GM18873 (cell line): ENCODE data around the gene ARMC9.
"Not testable (repeated sequence)": the region's sequence is repeated elsewhere in the genome, so short reads cannot be mapped to it uniquely, and the experiment has no call there.

ENCODE experiments used
- ATAC-seq: cut with Tn5 transposase; IDR thresholded peaks from one replicate; pipeline ENCODE4 v1.9.1; 2021; ENCODE audit warnings: mild to moderate bottlenecking, moderate library complexity, moderate number of reproducible peaks; ENCODE audit not compliant: unreplicated experiment, low FRiP score

The ARMC9 gene

DNA sequence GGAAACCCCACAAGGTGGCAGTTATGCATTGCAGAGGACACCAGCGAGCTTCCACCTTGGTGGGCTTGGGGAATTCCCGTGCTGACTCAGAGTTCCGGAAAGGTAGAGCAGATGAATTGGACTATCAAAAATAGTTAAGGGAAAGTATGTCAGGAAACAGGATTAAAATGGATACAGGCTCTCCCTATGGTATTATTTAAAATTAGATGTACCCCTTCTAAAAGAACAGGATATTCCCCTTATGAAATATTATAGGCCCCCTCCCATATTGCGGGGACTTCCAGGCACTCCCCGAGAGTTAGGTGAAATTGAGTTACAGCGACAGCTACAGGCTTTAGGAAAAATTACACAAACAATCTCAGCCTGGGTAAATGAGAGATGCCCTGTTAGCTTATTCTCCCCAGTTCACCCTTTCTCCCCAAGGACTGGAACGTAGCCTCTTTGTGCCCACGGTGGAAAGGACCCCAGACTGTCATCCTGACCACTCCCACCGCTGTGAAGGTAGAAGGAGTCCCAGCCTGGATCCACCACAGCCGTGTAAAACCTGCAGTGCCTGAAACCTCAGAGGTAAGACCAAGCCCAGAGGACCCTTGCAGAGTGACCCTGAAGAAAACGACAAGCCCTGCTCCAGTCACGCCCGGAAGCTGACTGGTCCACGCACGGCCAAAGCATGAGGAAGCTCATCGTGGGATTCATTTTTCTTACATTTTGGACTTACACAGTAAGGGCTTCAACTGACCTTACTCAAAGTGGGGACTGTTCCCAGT, 207.4 kb downstream of the ARMC9 start:
- ATAC-seq, result not testable (repeated sequence)

DNA sequence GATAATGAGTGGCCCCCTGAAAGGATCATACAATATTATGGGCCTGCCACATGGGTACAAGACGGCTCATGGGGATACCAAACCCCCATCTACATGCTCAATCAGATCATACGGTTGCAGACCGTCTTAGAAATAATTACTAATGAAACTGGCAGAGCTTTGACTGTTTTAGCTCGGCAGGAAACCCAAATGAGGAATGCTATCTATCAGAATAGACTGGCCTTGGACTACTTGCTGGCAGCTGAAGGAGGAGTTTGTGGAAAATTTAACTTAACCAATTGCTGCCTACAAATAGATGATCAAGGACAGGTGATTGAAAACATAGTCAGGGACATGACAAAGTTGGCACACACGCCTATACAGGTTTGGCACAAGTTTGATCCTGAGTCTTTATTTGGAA, 209.3 kb downstream of the ARMC9 start:
- not testable (repeated sequence) for ATAC-seq

DNA sequence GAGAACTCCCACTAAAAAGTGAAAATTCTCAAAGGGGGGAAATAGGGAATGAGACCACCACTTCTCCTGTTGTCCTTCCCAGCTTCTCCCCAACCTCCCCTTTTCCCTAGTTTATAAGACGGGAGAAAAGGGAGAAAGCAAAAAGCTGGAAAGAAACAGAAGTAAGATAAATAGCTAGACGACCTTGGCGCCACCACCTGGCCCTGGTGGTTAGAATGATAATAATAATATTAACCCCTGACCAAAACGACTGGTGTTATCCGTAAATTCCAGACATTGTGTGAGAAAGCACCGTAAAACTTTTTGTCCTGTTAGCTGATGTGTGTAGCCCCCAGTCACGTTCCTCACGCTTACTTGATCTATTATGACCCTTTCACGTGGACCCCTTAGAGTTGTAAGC, 209.9 kb downstream of the ARMC9 start:
- ATAC-seq, result not testable (repeated sequence)

DNA sequence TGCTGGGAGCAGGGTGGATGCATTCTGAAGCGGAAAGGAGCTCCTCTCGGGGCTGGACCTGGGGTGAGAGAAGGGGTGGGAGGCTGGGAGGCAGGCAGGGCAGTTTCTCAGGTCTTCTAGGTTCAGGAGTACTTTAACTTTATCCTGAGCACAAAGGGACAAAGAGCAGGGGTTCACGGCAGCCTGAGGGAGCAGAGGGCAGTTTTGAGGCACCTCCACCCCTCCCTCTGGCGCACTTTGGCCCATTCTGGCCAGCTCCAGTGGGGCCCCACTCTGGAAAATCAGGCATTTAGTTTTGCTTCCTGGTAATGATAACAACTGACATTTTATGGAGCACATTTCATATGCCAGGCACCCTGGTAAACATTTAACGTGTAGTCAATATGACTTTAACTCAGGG, 211.3 kb downstream of the ARMC9 start:
- ATAC-seq, result no peak

DNA sequence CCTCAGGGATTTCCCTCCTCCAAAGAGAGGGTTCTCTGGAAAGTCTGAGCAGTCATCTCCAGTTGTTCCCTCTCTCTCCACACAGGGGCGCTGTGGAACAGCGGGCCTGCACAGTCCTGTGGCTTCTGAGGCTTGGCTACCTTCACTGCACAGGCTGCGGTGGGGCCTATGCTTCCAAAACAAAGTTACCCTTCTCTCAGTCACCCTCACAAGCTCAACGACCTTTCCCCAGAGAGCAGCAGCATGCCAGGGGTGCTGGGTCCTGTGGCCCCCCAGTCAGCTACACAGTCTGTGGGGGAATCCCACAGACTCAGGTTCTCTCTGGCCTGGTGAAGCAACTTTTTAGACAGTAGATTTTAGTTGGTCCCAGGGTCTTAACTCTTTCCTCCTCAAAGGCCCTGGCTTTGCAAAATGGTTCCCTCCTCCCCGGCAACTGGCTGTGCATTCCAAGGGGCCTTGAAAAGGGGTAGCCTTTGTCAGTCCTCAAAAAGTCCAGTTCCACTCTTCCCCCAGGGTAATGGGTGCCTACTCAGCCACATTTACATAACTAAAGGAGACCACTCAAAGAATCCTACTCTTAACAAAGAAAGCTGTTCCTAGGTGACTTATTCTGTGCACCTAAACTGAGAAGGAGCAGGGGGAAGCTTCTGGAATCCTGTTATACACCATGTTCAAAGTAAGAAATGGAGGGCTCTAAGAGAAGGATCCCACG, 212.0 kb downstream of the ARMC9 start:
- no peak for ATAC-seq

DNA sequence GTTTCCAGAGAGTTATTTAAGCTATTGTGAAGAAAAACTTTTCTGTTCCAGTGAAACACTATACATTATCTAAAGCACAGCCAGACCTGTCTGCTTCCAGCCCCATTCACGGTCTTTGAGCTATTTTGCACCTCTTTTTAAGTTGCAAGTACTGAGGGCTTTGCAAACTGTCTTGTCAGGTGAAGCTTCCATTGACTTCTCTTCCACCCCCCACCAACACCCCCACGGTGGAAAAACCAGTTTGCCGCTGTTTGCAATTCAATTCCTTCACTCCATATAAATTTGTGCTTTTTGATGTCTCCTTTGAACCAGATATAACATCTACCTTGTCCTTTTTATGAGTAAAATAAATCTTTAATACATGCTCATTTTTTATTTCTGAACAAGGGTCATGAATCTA, 212.8 kb downstream of the ARMC9 start:
- ATAC-seq, result no peak

DNA sequence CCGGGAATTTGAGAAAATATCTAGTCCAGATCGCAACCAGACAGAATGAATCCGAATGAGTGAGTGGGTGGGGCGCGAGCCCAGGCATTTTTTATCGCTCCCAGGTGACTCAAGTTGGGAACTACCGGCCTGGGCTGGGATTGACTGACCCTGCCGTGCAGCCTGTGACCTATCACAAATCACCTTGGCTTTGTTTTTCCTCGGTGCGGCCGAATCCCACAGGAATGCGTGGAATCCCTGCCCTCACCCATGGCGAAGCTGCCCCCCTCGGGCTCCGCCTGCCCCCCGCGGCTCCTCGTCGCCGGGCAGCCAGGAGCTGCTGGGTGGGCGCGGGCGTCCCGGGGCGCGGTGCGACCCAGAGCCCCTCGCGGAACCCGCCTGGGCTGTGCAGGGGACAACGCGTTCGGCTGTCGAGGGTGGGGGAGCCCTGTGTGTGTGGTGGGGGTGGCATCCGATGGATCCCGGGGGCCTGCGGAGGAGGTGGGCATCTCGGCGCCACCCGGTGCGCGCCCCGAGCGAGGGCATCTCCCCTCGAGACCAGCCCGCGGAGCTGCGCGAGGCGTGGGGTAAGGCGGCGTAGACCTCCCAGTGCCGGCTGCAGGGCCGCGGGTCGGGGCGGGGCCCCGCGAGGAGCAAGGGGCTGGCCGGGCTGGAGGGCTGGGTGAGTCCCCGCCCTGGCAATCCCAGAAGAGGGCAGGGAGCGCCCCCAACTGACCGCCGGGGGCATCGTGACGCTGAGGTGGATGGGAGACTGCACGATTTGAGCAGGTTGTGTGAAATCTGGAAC, 213.6 kb downstream of the ARMC9 start:
- peak; percentile 91 for ATAC-seq

DNA sequence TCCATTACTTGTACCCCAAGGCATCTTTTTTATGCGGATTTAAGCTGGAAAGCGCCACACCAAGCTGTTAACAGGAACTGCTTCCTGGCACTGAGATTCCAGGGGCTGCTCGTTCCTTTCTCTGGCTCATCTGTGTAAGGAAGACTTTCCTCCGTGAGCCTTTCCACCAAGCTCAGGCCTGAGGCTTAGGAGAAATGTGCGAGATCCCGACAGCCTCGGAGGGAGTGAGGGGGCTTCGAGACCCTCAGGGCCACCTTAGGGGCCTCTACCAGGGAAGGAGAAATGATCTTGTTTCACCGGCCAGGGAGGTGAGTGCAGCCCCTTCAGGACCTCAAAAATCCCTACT, 214.2 kb downstream of the ARMC9 start:
- no peak for ATAC-seq

DNA sequence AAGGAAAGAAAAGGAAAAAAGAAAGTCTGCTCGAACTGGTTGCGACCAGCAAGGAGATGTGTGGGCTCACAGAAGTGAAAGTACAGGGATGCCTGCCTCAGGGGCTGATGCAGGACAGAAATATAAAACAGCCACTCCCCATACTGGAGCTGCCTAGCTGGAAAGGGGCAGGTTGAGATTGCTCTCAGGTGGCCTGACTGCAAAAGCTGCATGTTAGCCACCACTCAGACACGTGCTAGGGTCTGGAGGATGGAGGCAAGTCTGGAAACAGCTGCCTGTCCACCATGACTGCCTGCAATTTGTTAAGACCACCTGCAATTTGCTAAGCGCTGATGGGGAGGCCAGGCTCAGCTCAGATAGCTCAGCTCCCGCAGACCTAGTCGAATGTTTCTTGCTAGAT, 215.0 kb downstream of the ARMC9 start:
- ATAC-seq, result no peak

DNA sequence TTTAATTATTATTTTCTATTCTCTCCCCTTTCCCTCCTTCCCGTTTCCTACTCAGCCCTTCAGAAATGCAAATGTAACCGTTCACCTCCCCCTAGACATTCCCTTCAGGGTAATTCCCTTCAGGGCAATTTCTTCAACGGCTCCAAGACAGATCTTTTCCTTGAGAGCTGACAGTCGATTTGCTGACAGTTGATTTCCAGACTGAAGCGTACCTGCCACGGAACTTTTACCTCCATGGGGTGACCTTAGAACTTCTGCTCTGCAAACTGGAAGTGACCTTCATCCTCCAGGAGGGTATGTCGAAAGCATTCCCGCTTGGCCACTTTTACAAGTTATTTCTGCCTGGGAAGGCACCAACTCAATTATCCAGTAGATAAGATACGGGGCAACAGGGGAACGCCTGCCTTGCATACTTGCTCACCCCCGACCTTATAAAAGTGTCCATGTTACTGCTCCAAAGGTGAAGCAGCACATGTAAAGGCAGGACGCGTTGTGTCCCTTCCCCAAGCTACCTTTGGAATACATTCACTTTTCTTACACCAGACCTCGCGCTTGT, 215.6 kb downstream of the ARMC9 start:
- no peak for ATAC-seq

DNA sequence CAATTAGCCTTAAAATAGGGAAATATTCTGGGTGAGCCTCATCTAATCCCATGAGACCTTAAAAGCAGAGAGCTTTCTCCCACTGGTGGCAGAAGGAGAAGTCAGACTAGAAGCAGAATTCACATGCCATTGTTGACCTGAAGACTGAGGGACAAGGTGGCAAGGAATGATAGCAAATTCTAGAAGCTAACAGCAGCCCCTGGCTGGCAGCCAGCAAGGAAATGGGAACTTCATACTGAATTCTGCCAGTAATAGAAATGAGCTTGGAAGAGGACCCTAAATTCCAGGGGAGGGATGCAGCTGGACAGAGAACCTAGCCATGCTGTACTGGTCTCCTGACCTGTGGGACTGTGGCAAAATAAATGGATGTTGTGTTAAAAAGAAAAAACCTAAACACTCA, 216.6 kb downstream of the ARMC9 start:
- ATAC-seq, result no peak

DNA sequence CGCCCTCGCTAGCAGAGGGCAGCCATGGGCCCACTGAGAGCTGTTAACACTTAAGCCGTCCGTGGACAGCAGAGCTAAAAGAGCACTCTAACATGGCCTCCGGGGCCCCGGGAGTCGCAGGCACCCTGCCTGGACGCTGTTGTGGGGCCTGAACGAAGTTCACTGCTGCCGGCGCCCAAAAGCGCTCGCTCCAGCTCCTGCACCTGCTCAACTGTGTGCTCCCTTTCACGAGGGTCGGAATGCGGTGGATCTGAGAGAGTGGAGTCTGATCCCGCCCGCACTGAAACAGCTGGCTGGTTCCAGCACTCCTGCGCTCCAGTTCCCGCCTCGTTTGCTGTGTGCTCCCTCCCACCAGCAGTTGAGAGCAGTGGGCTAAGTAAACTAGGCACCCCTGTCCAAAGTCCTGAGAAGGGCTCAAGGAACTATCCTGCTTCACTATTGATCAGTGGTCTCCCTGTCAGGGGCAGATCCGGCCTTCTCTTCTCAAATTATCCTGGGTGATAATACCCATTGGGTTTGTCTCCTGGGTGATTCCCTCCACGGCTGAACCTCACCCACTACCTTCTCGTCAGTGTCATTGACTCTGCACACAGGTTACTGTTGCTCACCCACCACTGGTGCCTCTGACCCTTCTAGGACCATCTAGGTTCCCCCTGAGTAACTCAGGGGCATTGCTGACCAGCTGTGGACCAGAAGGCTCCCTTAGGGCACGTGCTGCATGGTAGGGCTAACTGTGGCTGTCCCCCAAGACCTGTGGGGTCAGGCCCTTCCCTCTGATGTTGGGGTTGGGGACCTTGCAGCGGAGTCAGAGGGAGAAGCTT, 220.6 kb downstream of the ARMC9 start:
- no peak for ATAC-seq

DNA sequence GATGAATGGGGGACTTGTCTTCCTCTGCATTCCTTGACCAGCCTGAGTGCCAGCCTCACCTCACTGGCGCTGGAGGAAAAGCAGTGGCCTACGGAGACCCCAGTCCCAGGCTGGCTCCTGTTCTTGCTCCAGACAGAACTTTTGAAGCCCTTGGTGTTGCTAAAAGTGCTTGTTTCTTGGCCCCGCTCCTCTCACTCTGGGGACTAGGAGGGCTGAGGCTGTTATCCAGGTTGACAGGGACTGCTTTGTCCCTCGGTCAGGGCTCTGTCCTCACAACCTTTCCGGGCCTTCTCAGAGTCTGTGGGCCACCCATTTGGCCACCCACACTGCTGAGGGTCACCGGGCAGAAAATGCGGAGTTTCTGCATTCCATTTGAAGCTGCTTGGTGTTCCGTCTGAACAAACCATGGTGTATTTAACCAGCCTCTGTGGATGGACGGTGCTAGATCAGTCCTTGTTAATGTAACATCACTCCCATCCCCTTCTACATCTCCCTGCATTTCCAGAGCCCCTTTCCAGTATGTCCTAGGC, 222.7 kb downstream of the ARMC9 start:
- ATAC-seq, result no peak

DNA sequence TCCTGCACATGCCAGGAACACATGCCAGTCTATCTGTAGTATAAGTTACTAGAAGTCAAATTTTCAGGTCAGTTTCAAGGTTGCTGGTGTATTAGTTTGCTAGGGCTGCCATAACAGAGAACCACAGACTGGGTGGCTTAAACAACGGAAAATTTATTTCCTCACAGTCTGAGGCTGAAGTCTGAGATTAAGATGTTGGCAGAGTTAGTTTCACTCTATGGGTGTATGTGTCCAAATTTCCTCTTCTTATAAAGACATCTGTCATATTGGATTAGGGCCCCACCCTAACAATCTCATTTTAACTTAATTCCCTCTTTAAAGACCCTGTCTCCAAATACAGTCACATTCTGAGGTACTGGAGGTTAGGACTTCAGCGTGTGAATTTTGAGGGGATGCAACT, 223.6 kb downstream of the ARMC9 start:
- no peak for ATAC-seq

DNA sequence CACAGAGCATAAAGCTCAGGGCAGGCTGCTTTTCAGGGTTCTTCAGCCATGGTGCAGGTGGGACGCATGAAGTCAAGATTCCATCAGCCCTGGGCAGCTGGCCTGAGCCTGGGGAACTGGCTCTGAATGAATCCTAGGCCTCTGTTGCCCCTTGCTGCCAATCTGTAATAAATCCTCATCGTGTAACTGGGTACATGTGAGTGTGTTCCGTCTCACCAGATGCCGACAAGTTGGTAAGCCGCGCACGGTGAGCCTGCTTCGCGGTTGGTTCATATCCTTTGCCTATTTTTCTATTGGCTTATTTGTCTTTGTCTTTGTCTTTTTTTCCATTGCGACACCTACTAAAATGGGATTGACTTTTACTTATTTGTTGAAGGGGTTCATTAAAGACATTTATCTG, 224.7 kb downstream of the ARMC9 start:
- no peak for ATAC-seq
